AG04449 (cell line): Measurements from ENCODE around the gene ROPN1L.
"Not testable (repeated sequence)": the region's sequence is repeated elsewhere in the genome, so short reads cannot be mapped to it uniquely, and the experiment has no call there.

Source experiments
- CTCF ChIA-PET: fragments of 350-600 bp; formaldehyde crosslinking; extraction: SDS; loops from one replicate; lab custom pipeline; 2021; ENCODE audit warnings: antibody characterized with exemption; lab: Yijun Ruan, JAX
- POLR2A ChIA-PET: fragments of 400-600, 350-600 bp; formaldehyde crosslinking; extraction: SDS; loops from one replicate; lab custom pipeline; 2020; ENCODE audit warnings: antibody characterized with exemption, inconsistent platforms; lab: Yijun Ruan, JAX
- DNase-seq: peaks from one replicate; pipeline ENCODE4 v3.0.0-alpha.2; 2010; ENCODE audit warnings: low read depth, low spot score
- H3K4me3 ChIP-seq: 2 replicates; pipeline ENCODE4 v1.5.1; 2011; ENCODE audit warnings: low read depth, mild to moderate bottlenecking, control low read depth, low read length
- TF ChIP-seq, protein P1 (sequence below): IDR thresholded peaks from one replicate; pipeline ENCODE4 v1.5.1; 2011; ENCODE audit warnings: mild to moderate bottlenecking, moderate library complexity, low read length, control low read depth, inconsistent platforms; ENCODE audit not compliant: insufficient read depth; ENCODE audit errors: missing control alignments

The ROPN1L gene

DNA sequence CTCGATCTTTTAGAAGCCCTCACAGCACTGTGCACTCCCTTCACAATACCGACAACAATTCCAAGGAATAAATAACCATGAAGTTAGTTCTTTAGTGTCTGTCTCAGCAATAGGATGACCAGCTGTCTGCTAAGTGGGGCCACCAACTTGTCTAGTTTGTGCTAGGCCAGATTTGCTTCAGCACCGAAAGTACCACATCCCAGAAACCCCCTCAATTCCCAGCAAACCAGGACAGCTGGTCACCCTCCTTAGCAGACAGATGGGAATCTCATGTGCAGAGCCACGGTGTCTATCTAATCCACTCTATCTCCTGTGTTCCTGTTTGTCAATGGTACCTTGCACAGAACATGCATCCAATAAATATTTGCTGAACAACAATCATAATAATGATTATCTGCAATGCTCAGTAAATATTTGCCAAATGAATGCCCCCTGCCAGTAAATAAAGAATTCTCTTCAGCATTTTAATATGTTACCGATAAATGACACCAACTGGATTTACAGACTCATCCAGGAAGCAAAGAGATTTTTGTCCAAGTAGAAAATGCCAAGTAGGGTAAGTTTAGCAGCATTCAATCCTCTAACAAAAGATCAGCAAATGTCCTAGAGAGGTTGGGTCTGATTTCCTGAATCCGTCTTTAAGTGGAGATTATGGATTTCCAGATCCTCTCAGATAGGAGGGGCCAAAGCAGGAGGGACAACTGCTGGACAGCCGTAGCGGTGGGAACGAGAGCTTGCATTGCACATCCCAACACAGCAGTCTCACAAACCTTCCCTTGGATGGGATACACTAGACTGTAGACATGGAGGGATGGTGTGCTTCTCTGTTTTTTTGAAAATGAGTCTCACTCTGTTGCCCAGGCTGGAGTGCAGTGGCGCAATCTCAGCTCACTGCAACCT is 70.3 kb downstream of the ROPN1L start:
- DNase-seq, result no peak
- CTCF ChIA-PET, result interaction anchor here (1.5 kb wide), 1 partner anchor 58 kb away, joined by 4 read pairs; no protein-coding TSS in a partner anchor
- no peak overlapping the region for H3K4me3 ChIP-seq
- POLR2A ChIA-PET, result no interaction called here
- TF ChIP-seq, protein P1, sequence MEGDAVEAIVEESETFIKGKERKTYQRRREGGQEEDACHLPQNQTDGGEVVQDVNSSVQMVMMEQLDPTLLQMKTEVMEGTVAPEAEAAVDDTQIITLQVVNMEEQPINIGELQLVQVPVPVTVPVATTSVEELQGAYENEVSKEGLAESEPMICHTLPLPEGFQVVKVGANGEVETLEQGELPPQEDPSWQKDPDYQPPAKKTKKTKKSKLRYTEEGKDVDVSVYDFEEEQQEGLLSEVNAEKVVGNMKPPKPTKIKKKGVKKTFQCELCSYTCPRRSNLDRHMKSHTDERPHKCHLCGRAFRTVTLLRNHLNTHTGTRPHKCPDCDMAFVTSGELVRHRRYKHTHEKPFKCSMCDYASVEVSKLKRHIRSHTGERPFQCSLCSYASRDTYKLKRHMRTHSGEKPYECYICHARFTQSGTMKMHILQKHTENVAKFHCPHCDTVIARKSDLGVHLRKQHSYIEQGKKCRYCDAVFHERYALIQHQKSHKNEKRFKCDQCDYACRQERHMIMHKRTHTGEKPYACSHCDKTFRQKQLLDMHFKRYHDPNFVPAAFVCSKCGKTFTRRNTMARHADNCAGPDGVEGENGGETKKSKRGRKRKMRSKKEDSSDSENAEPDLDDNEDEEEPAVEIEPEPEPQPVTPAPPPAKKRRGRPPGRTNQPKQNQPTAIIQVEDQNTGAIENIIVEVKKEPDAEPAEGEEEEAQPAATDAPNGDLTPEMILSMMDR, result no peak

DNA sequence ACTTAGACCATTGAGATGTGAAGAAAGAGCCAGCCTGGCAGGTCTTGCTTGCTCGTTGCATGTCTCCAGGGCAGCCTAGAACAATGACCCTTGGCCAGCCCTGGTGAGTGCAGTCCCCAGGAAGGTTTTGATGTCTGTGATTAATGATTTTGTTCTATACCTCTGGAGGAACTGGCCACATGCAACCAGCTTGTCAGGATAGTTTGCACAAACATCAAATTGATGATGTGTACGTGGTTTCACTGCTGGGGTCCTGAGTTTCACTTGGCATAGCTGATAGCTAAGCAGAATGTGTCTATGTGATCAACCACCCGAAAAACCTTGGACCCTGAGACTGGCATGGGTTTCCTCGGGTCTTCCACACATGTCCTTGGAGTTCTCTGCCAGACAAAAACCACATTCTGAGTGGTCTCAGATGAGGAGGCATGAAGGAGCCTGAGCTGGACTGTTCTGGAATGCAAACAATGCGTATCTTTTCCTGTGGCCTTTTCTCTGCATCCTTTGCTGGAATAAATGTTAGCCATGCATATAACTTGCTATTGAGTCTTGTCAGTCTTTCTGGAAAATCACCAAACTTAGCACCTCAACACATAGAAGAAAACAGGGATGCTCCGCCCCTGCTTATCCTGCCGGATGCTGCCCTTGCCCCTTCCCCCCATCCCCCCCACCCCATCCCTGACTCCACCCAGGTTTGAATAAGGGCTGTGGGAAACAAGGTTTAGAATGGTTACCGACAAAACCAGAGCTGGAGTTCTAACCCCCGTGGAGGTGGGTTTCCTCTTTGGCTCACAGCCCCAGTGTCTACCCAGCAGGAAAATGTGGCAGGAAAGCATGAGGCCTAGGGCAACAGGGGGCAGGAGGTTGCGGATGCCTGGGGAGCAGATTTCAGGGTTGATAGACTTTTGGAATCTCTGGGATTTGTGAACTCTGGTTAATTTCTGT is 72.1 kb downstream of the ROPN1L start:
- no peak overlapping the region for H3K4me3 ChIP-seq
- ChIA-PET CTCF (interaction anchor here (0.9 to 1.5 kb wide), 3 partner anchors 11 to 59 kb away, joined by 4 to 5 read pairs (median 4); no protein-coding TSS in a partner anchor), POLR2A (interaction anchor here (0.7 to 1.8 kb wide), 6 partner anchors 11 to 323 kb away, joined by 3 to 6 read pairs (median 4); no protein-coding TSS in a partner anchor)
- peak; percentile 58 for DNase-seq
- TF ChIP-seq, protein P1, result no peak

DNA sequence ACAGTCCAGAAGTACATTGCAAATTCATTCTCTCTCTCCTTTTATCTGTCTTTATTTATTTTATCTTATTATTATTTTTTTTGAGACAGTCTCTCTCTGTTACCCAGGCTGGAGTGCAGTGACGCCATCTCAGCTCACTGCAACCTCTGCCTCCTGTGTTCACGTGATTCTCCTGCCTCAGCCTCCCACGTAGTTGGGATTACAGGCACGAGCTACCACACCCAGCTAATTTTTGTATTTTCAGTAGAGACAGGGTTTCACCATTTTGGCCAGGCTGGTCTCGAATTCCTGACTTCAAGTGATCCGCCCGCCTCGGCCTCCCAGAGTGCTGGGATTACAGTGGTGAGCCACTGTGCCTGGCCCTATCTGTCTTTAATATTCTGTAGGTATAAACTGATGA is 72.9 kb downstream of the ROPN1L start:
- ChIA-PET CTCF (interaction anchor here (1.5 kb wide), 1 partner anchor 10 kb away, joined by 4 read pairs; no protein-coding TSS in a partner anchor), POLR2A (interaction anchor here (1.8 kb wide), 1 partner anchor 37 kb away, joined by 6 read pairs; no protein-coding TSS in a partner anchor)
- not testable (repeated sequence) for H3K4me3 ChIP-seq, DNase-seq
